ENCODE results near the gene ADAMTSL1. TPM values are rescaled to one million over a fixed set of nuclear protein-coding genes. Genes with fewer than 3 reads are reported as not detected.

The ADAMTSL1 gene
- total RNA-seq, 1 experiment from 2014 or later, result 1.2 TPM

- Histone ChIP-seq H3K79me2 (ENCODE audit: insufficient read depth, low read length) (no peaks in the 10 kb centered on the region), H3K9me3 (ENCODE audit: control insufficient read depth, low read depth, low read length) (no peaks in the 10 kb centered on the region), H3K4me2 (ENCODE audit: insufficient read depth, insufficient read length, low read length) (no peak overlapping the region), H4K8ac (replicated peaks; ENCODE audit: insufficient read length, low read depth, low read length) (no peak overlapping the region), H3K14ac (ENCODE audit: insufficient read depth, low read length) (no peak overlapping the region), H3K23me2 (ENCODE audit: insufficient read length, low read depth, low read length, poor library complexity, severe bottlenecking) (no peaks in the 10 kb centered on the region), H3K27me3 (ENCODE audit: insufficient read depth, low read length) (no peaks in the 10 kb centered on the region), H3T11ph (ENCODE audit: low read length) (no peak overlapping the region), H2BK20ac (ENCODE audit: low read depth, low read length, poor library complexity, severe bottlenecking) (no peak overlapping the region), H3K23ac (ENCODE audit: insufficient read length, low read depth, low read length) (no peak overlapping the region), H2BK15ac (ENCODE audit: low read depth, low read length) (no peak overlapping the region), H4K5ac (ENCODE audit: insufficient read length, low read depth, low read length) (no peak overlapping the region), H4K91ac (ENCODE audit: insufficient read length, low read depth, low read length) (no peak overlapping the region), H4K20me1 (ENCODE audit: control insufficient read depth, insufficient read depth, insufficient read length) (no peaks in the 10 kb centered on the region), H2AK5ac (ENCODE audit: insufficient read length, low read length) (no peak overlapping the region), H2BK5ac (ENCODE audit: insufficient read length, low read length) (no peak overlapping the region), H3K27ac (ENCODE audit: insufficient read length, low read depth, low read length) (no peak overlapping the region), H3K4ac (ENCODE audit: low read depth, low read length) (no peak overlapping the region), H3K79me1 (ENCODE audit: insufficient read depth, low read depth, low read length, poor library complexity, severe bottlenecking) (no peaks in the 10 kb centered on the region), H3K9ac (ENCODE audit: extremely low read depth, insufficient read length, low read length) (no peak overlapping the region), H2AFZ (ENCODE audit: low read length) (no peak overlapping the region), H3K18ac (ENCODE audit: insufficient read length, low read depth, low read length) (no peak overlapping the region), H3K56ac (ENCODE audit: insufficient read length, low read depth, low read length) (no peak overlapping the region), H2BK120ac (ENCODE audit: low read depth, low read length, poor library complexity, severe bottlenecking) (no peak overlapping the region), H3K4me1 (ENCODE audit: insufficient read depth, low read length) (no peaks in the 10 kb centered on the region; the same call in 1 of the 2 replicates), H2BK12ac (ENCODE audit: insufficient read length, low read depth, low read length) (no peak overlapping the region)
- DNase-seq, result no peak
- H3K9me3 Mint-ChIP-seq, result 0 out of 5 replicates have a peak, but pooled peaks cover 0 to 2% of the 10 kb centered on the region in 2 experiments
- no peaks in the 10 kb centered on the region; a peak in 1 of 7 replicates for H3K36me3 Mint-ChIP-seq (ENCODE audit: insufficient read depth in 1 of 3, low read depth in 3 of 3)
- TF ChIP-seq CTCF (conservative IDR thresholded peaks at IDR 0.05), result no peak
- no CpG with 5 or more reads among the region's 15 CpGs for WGBS (ENCODE audit: extremely low coverage, insufficient read length, low lambda C conversion rate)
- H3K27me3 Mint-ChIP-seq (ENCODE audit: low read depth), result no peaks in the 10 kb centered on the region
- H3K4me3 Mint-ChIP-seq, result no peak overlapping the region
- H3K27ac Mint-ChIP-seq, result peak overlapping the region in 2 of 3 experiments; percentile 41 to 71; a peak in 3 of 7 replicates
- H3K4me1 Mint-ChIP-seq, result peaks cover 22 to 31% of the 10 kb centered on the region in 2 experiments
Measured at GRCh38 chr9:18907927-18908625, 434.1 kb downstream of the ADAMTSL1 start.

Data from H9 (cell line).